ENCODE measurements around the gene ESYT3. TPM values are rescaled to one million over a fixed set of nuclear protein-coding genes. Genes with fewer than 3 reads are reported as not detected.

ESYT3 gene
- total and polyA plus RNA-seq, 4 donors: under 0.01 to 0.07 (median 0.05) TPM

DNA sequence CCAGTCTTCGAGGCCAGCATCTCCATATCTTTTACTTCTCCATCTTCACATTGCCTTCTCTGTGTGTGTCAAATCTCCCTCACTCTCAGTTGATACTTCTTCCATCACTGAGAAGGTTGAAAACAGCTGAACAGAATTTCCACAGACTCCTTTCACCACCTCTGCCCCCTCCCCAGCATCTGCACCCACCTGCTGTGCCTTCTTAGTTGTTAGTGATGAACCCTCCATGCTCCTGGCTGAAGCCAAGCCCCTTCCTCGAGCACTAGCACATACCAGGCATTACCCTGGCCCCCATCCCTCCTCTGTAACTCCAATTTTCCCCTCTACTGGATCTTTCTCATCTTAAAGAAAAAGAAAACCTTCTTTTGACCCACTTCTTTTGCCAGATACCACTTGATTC is 27.8 kb upstream of the ESYT3 start:
- H3K9me3 ChIP-seq (ENCODE audit: control insufficient read depth in 4 of 4, low read length in 3 of 4): no peaks in the 10 kb centered on the region
- H3K27ac ChIP-seq (ENCODE audit: low read depth in 1 of 2, low read length in 2 of 2): no peak overlapping the region
- no peaks in the 10 kb centered on the region for H3K27me3 ChIP-seq (ENCODE audit: control insufficient read depth in 4 of 4, insufficient read depth in 4 of 4, low read length in 3 of 4)
- TF ChIP-seq GABPA (IDR thresholded peaks at IDR 0.05 in 1 of 2, conservative IDR thresholded peaks at IDR 0.05 in 1 of 2) (no peak), SP1 (IDR thresholded peaks at IDR 0.05) (no peak), RAD21 (IDR thresholded peaks at IDR 0.05) (no peak), YY1 (IDR thresholded peaks at IDR 0.05) (no peak)
- TF ChIP-seq, protein P1, sequence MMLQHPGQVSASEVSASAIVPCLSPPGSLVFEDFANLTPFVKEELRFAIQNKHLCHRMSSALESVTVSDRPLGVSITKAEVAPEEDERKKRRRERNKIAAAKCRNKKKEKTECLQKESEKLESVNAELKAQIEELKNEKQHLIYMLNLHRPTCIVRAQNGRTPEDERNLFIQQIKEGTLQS (IDR thresholded peaks at IDR 0.05): no peak
- TF ChIP-seq, protein P2, sequence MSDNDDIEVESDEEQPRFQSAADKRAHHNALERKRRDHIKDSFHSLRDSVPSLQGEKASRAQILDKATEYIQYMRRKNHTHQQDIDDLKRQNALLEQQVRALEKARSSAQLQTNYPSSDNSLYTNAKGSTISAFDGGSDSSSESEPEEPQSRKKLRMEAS (IDR thresholded peaks at IDR 0.05): no peak
- TF ChIP-seq, protein P3, sequence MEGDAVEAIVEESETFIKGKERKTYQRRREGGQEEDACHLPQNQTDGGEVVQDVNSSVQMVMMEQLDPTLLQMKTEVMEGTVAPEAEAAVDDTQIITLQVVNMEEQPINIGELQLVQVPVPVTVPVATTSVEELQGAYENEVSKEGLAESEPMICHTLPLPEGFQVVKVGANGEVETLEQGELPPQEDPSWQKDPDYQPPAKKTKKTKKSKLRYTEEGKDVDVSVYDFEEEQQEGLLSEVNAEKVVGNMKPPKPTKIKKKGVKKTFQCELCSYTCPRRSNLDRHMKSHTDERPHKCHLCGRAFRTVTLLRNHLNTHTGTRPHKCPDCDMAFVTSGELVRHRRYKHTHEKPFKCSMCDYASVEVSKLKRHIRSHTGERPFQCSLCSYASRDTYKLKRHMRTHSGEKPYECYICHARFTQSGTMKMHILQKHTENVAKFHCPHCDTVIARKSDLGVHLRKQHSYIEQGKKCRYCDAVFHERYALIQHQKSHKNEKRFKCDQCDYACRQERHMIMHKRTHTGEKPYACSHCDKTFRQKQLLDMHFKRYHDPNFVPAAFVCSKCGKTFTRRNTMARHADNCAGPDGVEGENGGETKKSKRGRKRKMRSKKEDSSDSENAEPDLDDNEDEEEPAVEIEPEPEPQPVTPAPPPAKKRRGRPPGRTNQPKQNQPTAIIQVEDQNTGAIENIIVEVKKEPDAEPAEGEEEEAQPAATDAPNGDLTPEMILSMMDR (IDR thresholded peaks at IDR 0.05; ENCODE audit: low read depth, low read length, missing input control): no peak
- TF ChIP-seq, protein P4, sequence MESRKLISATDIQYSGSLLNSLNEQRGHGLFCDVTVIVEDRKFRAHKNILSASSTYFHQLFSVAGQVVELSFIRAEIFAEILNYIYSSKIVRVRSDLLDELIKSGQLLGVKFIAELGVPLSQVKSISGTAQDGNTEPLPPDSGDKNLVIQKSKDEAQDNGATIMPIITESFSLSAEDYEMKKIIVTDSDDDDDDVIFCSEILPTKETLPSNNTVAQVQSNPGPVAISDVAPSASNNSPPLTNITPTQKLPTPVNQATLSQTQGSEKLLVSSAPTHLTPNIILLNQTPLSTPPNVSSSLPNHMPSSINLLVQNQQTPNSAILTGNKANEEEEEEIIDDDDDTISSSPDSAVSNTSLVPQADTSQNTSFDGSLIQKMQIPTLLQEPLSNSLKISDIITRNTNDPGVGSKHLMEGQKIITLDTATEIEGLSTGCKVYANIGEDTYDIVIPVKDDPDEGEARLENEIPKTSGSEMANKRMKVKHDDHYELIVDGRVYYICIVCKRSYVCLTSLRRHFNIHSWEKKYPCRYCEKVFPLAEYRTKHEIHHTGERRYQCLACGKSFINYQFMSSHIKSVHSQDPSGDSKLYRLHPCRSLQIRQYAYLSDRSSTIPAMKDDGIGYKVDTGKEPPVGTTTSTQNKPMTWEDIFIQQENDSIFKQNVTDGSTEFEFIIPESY (IDR thresholded peaks at IDR 0.05): no peak
- TF ChIP-seq, protein P5, sequence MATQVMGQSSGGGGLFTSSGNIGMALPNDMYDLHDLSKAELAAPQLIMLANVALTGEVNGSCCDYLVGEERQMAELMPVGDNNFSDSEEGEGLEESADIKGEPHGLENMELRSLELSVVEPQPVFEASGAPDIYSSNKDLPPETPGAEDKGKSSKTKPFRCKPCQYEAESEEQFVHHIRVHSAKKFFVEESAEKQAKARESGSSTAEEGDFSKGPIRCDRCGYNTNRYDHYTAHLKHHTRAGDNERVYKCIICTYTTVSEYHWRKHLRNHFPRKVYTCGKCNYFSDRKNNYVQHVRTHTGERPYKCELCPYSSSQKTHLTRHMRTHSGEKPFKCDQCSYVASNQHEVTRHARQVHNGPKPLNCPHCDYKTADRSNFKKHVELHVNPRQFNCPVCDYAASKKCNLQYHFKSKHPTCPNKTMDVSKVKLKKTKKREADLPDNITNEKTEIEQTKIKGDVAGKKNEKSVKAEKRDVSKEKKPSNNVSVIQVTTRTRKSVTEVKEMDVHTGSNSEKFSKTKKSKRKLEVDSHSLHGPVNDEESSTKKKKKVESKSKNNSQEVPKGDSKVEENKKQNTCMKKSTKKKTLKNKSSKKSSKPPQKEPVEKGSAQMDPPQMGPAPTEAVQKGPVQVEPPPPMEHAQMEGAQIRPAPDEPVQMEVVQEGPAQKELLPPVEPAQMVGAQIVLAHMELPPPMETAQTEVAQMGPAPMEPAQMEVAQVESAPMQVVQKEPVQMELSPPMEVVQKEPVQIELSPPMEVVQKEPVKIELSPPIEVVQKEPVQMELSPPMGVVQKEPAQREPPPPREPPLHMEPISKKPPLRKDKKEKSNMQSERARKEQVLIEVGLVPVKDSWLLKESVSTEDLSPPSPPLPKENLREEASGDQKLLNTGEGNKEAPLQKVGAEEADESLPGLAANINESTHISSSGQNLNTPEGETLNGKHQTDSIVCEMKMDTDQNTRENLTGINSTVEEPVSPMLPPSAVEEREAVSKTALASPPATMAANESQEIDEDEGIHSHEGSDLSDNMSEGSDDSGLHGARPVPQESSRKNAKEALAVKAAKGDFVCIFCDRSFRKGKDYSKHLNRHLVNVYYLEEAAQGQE (IDR thresholded peaks at IDR 0.05): no peak
- no peak overlapping the region for H3K9ac ChIP-seq (ENCODE audit: low read depth in 1 of 2, low read length in 2 of 2)
- no peaks in the 10 kb centered on the region for H3K4me1 ChIP-seq (ENCODE audit: control insufficient read depth in 4 of 4, insufficient read depth in 4 of 4, low read length in 3 of 4)
- H3K36me3 ChIP-seq (ENCODE audit: control insufficient read depth in 4 of 4, insufficient read depth in 3 of 4, low read depth in 1 of 4, low read length in 3 of 4): peaks cover 0 to 2% (median 0%) of the 10 kb centered on the region in 4 donors
- DNase-seq (ENCODE audit: low spot score): no peak
- 77% methylated on average over 2 of the region's 2 CpGs for WGBS
- no peak overlapping the region for H3K4me3 ChIP-seq (ENCODE audit: low read depth in 1 of 3, low read length in 3 of 3)

DNA sequence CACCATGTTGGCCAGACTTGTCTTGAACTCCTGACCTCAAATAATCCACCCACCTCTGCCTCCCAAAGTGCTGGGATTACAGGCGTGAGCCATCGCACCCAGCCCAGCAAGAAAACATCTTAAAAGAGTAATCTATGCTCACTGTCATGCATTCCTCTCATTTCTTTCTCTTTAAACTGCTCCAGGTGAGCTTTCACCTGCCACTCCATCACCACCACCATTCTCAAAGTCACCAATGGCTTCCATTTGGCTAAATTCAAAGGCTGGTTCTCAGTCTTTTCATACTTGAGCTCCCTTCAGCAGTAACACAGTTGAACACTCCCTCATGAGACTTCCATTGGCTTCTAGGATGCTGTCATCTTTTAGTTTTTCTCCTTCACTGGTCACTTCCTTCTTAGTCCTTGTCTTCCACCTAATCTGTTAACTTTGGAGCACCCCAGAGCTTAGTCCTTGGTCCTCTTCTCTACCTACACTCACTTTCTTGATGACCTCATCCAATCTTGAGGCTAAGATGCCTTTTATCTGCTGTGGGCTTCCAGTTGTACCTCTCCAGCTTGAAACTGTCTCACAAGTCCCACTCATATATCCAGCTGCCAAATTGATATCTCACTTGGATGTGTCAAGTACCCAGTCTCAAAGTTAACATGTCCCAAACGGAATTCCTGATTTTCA is 27.0 kb upstream of the ESYT3 start:
- peaks cover 0 to 2% (median 0%) of the 10 kb centered on the region in 4 donors for H3K36me3 ChIP-seq (ENCODE audit: control insufficient read depth in 4 of 4, insufficient read depth in 3 of 4, low read depth in 1 of 4, low read length in 3 of 4)
- no peaks in the 10 kb centered on the region for H3K9me3 ChIP-seq (ENCODE audit: control insufficient read depth in 4 of 4, low read length in 3 of 4)
- no peaks in the 10 kb centered on the region for H3K4me1 ChIP-seq (ENCODE audit: control insufficient read depth in 4 of 4, insufficient read depth in 4 of 4, low read length in 3 of 4)
- H3K27ac ChIP-seq (ENCODE audit: low read depth in 1 of 2, low read length in 2 of 2): no peak overlapping the region
- TF ChIP-seq JUND (IDR thresholded peaks at IDR 0.05) (no peak), FOXA2 (IDR thresholded peaks at IDR 0.05) (no peak), FOXA1 (IDR thresholded peaks at IDR 0.05) (no peak), RAD21 (IDR thresholded peaks at IDR 0.05) (no peak)
- TF ChIP-seq, protein P2 (IDR thresholded peaks at IDR 0.05): no peak
- TF ChIP-seq, protein P3 (IDR thresholded peaks at IDR 0.05; ENCODE audit: low read depth, low read length, missing input control): no peak
- WGBS: 88% methylated on average over 3 of the region's 3 CpGs
- no peak overlapping the region for H3K4me3 ChIP-seq (ENCODE audit: low read depth in 1 of 3, low read length in 3 of 3)
- DNase-seq (ENCODE audit: low spot score): no peak
- no peak overlapping the region for H3K9ac ChIP-seq (ENCODE audit: low read depth in 1 of 2, low read length in 2 of 2)
- no peaks in the 10 kb centered on the region for H3K27me3 ChIP-seq (ENCODE audit: control insufficient read depth in 4 of 4, insufficient read depth in 4 of 4, low read length in 3 of 4)

Data from liver (tissue), 9 donors.